Right lobe of liver (tissue), 6 donors: ENCODE measurements around the gene TMPRSS9. TPM values are rescaled to one million over a fixed set of nuclear protein-coding genes. Genes with fewer than 3 reads are reported as not detected.

Experiments used
- ATAC-seq, 4 donors: fragments of 200-7000 bp; cut with Tn5 transposase; one replicate each; pipeline ENCODE4 v1.9.1; 2020; ENCODE audit warnings: mild to moderate bottlenecking in 4 of 4, moderate library complexity in 4 of 4
- DNase-seq, 3 donors: peaks; one replicate each; pipeline ENCODE4 v3.0.0-alpha.2; 2020
- H3K27ac ChIP-seq, 3 donors: fragments of 200-600 bp; one replicate each; pipeline ENCODE4 v1.8.0; 2022
- H3K27me3 ChIP-seq, 2 donors: fragments of 200-600 bp; one replicate each; pipeline ENCODE4 v1.8.0; 2022
- H3K36me3 ChIP-seq, 4 donors: fragments of 200-600 bp; sonication (generic) in 1 of 4; one replicate each; pipeline versions ENCODE4 v1.5.1 to v1.8.0; 2017 to 2022; ENCODE audit warnings: control low read depth in 1 of 4
- H3K4me1 ChIP-seq, 4 donors: fragments of 200-600 bp; sonication (generic) in 1 of 4; one replicate each; pipeline versions ENCODE4 v1.5.1 to v1.8.0; 2017 to 2022; ENCODE audit warnings: control low read depth in 1 of 4
- H3K4me3 ChIP-seq, 3 donors: fragments of 200-600 bp; one replicate each; pipeline ENCODE4 v1.8.0; 2022
- H3K9me3 ChIP-seq, 4 donors: fragments of 200-600 bp; sonication (generic) in 1 of 4; one replicate each; pipeline versions ENCODE4 v1.5.1 to v1.8.0; 2017 to 2022; ENCODE audit warnings: control low read depth in 1 of 4
- POLR2A ChIP-seq: fragments of 450-650 bp; IDR thresholded peaks from one replicate; pipeline ENCODE4 v1.6.1; 2017; ENCODE audit warnings: antibody characterized with exemption, mild to moderate bottlenecking
- WGBS: methylation state at CpG from one replicate; pipeline ENCODE4 v1.1.6; 2018; ENCODE audit warnings: low coverage, low lambda C conversion rate; ENCODE audit not compliant: insufficient coverage; ENCODE audit errors: missing lambda C conversion rate; 5-methylcytosine and 5-hydroxymethylcytosine counted together
- intact Hi-C, 2 donors: fragments of 100-400 bp; cut with DNase I; formaldehyde crosslinking; loops; one replicate each; pipeline versions ENCODE4 v1.11.2 to v1.14.1; 2022
- total RNA-seq, 6 experiments: library from RNA; depleted of rRNA in 2 of 6; stranded (reverse); fragments of >200 nt in 2 of 6; fragmentation: NEBNext Ultra II Directional in 3 of 6; extraction: Animal tissue kit (Norgen Biotek cat#: 25700) in 3 of 6; gene quantifications; one replicate each; pipeline versions ENCODE4 v1.1.0 to v1.2.4, GENCODE V29; 2016 to 2023
- TF ChIP-seq, protein P1 (sequence below), 4 donors: fragments of 200-600 bp in 3 of 4; fragments of 450-650 bp in 1 of 4; IDR thresholded peaks; one replicate each; pipeline versions ENCODE4 v1.5.1 to v1.8.0; 2016 to 2022; ENCODE audit warnings: antibody characterized with exemption in 4 of 4, mild to moderate bottlenecking in 2 of 4
- donor health status: DM: no; HTN: yes; CAD: no.
- donor health status: DM: no; HTN: no; CAD: no.
- donor health status: DM: no; HTN: no; CAD: no.
- donor health status: DM: no; HTN: yes; CAD: no.
- donor health status: DM: no; HTN: yes; CAD: no.

TMPRSS9 gene
- total RNA-seq, 6 experiments from 2014 or later, result 0.12 to 6.7 (median 2.9) TPM

DNA sequence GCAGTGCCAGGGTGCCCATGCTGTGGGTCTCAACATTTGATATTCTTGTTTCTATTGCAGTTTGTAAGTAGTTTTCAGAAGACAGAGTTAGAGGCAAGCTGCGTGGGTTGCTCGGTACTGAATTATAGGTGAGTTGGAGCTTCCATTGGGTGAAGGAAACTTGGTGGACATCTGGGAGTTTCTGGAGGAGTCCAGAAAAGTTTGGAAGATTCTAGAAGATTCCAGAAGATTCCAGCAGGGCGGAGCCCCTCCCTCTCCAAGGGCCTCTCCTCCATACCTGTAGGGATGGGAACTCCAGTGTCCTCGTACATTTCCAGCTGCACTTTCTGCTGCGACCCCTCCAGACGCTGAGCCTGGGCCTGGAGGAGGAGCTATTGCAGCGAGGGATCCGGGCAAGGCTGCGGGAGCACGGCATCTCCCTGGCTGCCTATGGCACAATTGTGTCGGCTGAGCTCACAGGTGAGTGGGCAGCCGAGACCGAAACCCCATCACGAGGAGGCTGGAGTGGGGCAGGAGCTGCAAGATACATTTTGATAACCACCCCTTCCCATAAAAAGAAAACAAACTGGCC, 38.8 kb downstream of the TMPRSS9 start:
- WGBS, result 89% methylated on average over 9 of the region's 14 CpGs
- no peak for ATAC-seq

DNA sequence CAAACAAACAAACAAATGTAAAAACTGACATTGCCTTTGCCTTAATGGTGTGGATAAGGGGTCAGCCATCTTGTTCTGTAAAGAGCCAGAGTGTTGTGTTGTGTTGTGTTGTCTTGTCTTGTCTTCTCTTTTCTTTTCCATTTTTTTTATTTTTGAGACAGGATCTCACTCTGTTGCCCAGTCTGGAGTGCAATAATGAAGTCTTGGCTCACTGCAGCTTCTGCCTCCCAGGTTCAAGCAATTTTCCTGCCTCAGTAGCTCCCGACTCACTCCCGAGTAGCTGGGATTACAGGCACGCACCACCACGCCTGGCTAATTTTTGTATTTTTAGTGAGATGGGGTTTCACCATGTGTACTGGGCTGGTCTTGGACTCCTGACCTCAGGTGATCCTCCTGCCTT, 39.5 kb downstream of the TMPRSS9 start:
- WGBS, result 90% methylated on average over 4 of the region's 4 CpGs
- ATAC-seq (no peak), DNase-seq (no peak)
- no peaks in the 10 kb centered on the region for H3K36me3 ChIP-seq
- H3K27me3 ChIP-seq, result no peaks in the 10 kb centered on the region
- TF ChIP-seq, protein P1, sequence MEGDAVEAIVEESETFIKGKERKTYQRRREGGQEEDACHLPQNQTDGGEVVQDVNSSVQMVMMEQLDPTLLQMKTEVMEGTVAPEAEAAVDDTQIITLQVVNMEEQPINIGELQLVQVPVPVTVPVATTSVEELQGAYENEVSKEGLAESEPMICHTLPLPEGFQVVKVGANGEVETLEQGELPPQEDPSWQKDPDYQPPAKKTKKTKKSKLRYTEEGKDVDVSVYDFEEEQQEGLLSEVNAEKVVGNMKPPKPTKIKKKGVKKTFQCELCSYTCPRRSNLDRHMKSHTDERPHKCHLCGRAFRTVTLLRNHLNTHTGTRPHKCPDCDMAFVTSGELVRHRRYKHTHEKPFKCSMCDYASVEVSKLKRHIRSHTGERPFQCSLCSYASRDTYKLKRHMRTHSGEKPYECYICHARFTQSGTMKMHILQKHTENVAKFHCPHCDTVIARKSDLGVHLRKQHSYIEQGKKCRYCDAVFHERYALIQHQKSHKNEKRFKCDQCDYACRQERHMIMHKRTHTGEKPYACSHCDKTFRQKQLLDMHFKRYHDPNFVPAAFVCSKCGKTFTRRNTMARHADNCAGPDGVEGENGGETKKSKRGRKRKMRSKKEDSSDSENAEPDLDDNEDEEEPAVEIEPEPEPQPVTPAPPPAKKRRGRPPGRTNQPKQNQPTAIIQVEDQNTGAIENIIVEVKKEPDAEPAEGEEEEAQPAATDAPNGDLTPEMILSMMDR (IDR thresholded peaks at IDR 0.05), result no peak
- TF ChIP-seq POLR2A, result no peak
- no peaks in the 10 kb centered on the region for H3K9me3 ChIP-seq
- intact Hi-C loops, result loop anchor here in 1 of 2 donors (10.0 kb wide), 1 partner anchor 245 kb away; the partner anchor contains the start of gene AP3D1
- no peak overlapping the region for H3K27ac ChIP-seq
- peaks cover 0 to 14% (median 0%) of the 10 kb centered on the region in 4 donors for H3K4me1 ChIP-seq
- H3K4me3 ChIP-seq, result no peak overlapping the region

More for the DNA sequence above, 38.8 kb downstream of the TMPRSS9 start:
- Histone ChIP-seq H3K36me3 (no peaks in the 10 kb centered on the region), H3K27ac (no peak overlapping the region), H3K4me3 (no peak overlapping the region), H3K4me1 (peaks cover 0 to 17% (median 0%) of the 10 kb centered on the region in 4 donors), H3K9me3 (no peaks in the 10 kb centered on the region), H3K27me3 (no peaks in the 10 kb centered on the region)
- intact Hi-C loops, result loop anchor here in 1 of 2 donors (10.0 kb wide), 1 partner anchor 244 kb away; the partner anchor contains the start of gene AP3D1
- no peak for DNase-seq
- TF ChIP-seq POLR2A, result no peak
- TF ChIP-seq, protein P1 (IDR thresholded peaks at IDR 0.05), result no peak

DNA sequence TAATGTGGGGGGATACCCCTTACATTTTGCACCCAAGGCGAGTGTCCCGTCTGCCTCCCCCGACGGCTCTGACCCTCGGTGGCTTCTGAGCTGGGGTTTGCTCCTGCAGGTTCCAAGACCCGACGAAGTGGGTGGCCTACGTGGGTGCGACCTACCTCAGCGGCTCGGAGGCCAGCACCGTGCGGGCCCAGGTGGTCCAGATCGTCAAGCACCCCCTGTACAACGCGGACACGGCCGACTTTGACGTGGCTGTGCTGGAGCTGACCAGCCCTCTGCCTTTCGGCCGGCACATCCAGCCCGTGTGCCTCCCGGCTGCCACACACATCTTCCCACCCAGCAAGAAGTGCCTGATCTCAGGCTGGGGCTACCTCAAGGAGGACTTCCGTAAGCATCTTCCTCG, 48.2 kb downstream of the TMPRSS9 start:
- TF ChIP-seq, protein P1 (IDR thresholded peaks at IDR 0.05), result no peak
- no peak for TF ChIP-seq POLR2A
- Histone ChIP-seq H3K27ac (no peak overlapping the region), H3K4me1 (no peaks in the 10 kb centered on the region), H3K36me3 (no peaks in the 10 kb centered on the region), H3K9me3 (no peaks in the 10 kb centered on the region), H3K4me3 (no peak overlapping the region), H3K27me3 (no peaks in the 10 kb centered on the region)
- intact Hi-C loops, result no loop called here
- ATAC-seq, result peak in 1 of 4 donors; percentile 36
- 72% methylated on average over 13 of the region's 25 CpGs for WGBS
- no peak for DNase-seq

DNA sequence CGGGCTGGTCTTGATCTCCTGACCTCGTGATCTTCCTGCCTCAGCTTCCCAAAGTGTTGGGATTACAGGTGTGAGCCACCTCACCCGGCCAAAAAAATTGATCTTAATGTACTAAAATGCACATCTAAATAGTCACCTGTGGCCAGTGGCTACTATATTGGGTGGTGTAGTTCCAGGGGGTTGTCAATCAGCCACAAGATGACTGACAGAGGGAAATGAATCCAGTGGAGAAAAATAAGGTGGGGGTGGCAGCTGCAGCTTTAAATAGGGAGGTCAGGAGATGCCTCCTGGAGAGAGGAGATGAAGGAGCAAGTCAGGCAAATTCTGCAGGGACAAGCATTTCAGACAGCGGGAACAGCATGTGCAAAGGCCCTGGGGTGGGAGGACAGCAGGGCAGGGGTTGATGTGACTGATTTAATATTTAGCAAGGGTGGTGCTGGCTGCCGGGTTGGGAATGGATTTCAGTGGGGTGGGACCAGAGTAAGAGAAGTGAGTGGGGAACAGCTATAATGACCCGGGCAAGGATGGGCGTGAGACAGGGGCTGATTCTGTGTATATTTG, 49.4 kb downstream of the TMPRSS9 start:
- no peaks in the 10 kb centered on the region for H3K36me3 ChIP-seq
- ATAC-seq (no peak), DNase-seq (no peak)
- H3K4me1 ChIP-seq, result no peaks in the 10 kb centered on the region
- no peaks in the 10 kb centered on the region for H3K9me3 ChIP-seq
- 76% methylated on average over 7 of the region's 7 CpGs for WGBS
- no peak overlapping the region for H3K4me3 ChIP-seq
- intact Hi-C loops, result no loop called here
- H3K27ac ChIP-seq, result no peak overlapping the region
- no peak for TF ChIP-seq POLR2A
- TF ChIP-seq, protein P1 (IDR thresholded peaks at IDR 0.05), result no peak
- H3K27me3 ChIP-seq, result no peaks in the 10 kb centered on the region
